CD8-positive, alpha-beta memory T cell (primary cell): Measurements from ENCODE around the gene TTLL13. TPM values are rescaled to one million over a fixed set of nuclear protein-coding genes. Genes with fewer than 3 reads are reported as not detected.

Source experiments
- CTCF ChIA-PET: fragments of 350-600 bp; sonication (Branson Sonifier 250); formaldehyde crosslinking; loops from one replicate; lab custom pipeline; 2021; ENCODE audit warnings: antibody characterized with exemption; lab: Charles Lee
- POLR2A ChIA-PET: fragments of 350-600 bp; sonication (Branson Sonifier 250); formaldehyde crosslinking; loops from one replicate; lab custom pipeline; 2021; ENCODE audit warnings: antibody characterized with exemption; lab: Charles Lee
- DNase-seq, 5 donors: peaks; one replicate each; pipeline versions ENCODE4 v3.0.0 to v3.0.0-alpha.2; 2020 to 2022; ENCODE audit warnings: mixed read lengths in 1 of 5
- H3K27ac ChIP-seq: one replicate; pipeline ENCODE4 v1.7.0; 2013; ENCODE audit warnings: low read depth, mild to moderate bottlenecking, low read length, moderate library complexity
- H3K27me3 ChIP-seq: 2 replicates; pipeline ENCODE4 v1.7.0; 2013; ENCODE audit warnings: low read length, mild to moderate bottlenecking; ENCODE audit not compliant: insufficient read depth, poor library complexity, severe bottlenecking
- H3K36me3 ChIP-seq: 2 replicates; pipeline ENCODE4 v1.7.0; 2013; ENCODE audit warnings: mild to moderate bottlenecking, low read length, moderate library complexity; ENCODE audit not compliant: insufficient read depth
- H3K4me1 ChIP-seq: 2 replicates; pipeline ENCODE4 v1.7.0; 2013; ENCODE audit warnings: mild to moderate bottlenecking, low read length, moderate library complexity; ENCODE audit not compliant: insufficient read depth
- H3K4me3 ChIP-seq: 2 replicates; pipeline ENCODE4 v1.7.0; 2013; ENCODE audit warnings: mild to moderate bottlenecking, low read length
- H3K9me3 ChIP-seq: 2 replicates; pipeline ENCODE4 v1.7.0; 2013; ENCODE audit warnings: mild to moderate bottlenecking, low read length
- H3K27ac Mint-ChIP-seq, 8 donors: one replicate each; pipeline ENCODE4 v1.8.0; 2020 to 2021; ENCODE audit warnings: mixed read lengths in 8 of 8, mild to moderate bottlenecking in 6 of 8, inconsistent platforms in 3 of 8, moderate library complexity in 3 of 8
- H3K27me3 Mint-ChIP-seq, 2 donors: one replicate each; pipeline ENCODE4 v1.8.0; 2020 to 2021; ENCODE audit warnings: mixed read lengths in 2 of 2, mild to moderate bottlenecking in 1 of 2, moderate library complexity in 1 of 2
- H3K36me3 Mint-ChIP-seq, 3 donors: one replicate each; pipeline ENCODE4 v1.8.0; 2020 to 2021; ENCODE audit warnings: mixed read lengths in 3 of 3, inconsistent platforms in 1 of 3, mild to moderate bottlenecking in 1 of 3
- H3K4me1 Mint-ChIP-seq, 3 donors: one replicate each; pipeline ENCODE4 v1.8.0; 2020 to 2021; ENCODE audit warnings: mixed read lengths in 3 of 3, inconsistent platforms in 1 of 3, mild to moderate bottlenecking in 1 of 3
- H3K4me3 Mint-ChIP-seq, 7 donors: one replicate each; pipeline ENCODE4 v1.8.0; 2020 to 2021; ENCODE audit warnings: mixed read lengths in 7 of 7, mild to moderate bottlenecking in 6 of 7, moderate library complexity in 4 of 7, inconsistent platforms in 2 of 7
- H3K9me3 Mint-ChIP-seq, 5 donors: one replicate each; pipeline ENCODE4 v1.8.0; 2020 to 2022; ENCODE audit warnings: mixed read lengths in 5 of 5, mild to moderate bottlenecking in 3 of 5, moderate library complexity in 2 of 5, inconsistent platforms in 1 of 5
- polyA plus RNA-seq: library from polyadenylated mRNA; unstranded; fragments of 300-500 nt; fragmentation: Illumina TruSeq; gene quantifications from one replicate; pipeline ENCODE4 v1.2.3, GENCODE V29; 2021
- total RNA-seq, 2 experiments: library from RNA; stranded (reverse); gene quantifications; one replicate each; pipeline ENCODE4 v1.2.3, GENCODE V29; 2021

The TTLL13 gene
- total and polyA plus RNA-seq, 3 experiments from 2014 or later, result 0.17 to 0.80 TPM; not detected in 1

DNA sequence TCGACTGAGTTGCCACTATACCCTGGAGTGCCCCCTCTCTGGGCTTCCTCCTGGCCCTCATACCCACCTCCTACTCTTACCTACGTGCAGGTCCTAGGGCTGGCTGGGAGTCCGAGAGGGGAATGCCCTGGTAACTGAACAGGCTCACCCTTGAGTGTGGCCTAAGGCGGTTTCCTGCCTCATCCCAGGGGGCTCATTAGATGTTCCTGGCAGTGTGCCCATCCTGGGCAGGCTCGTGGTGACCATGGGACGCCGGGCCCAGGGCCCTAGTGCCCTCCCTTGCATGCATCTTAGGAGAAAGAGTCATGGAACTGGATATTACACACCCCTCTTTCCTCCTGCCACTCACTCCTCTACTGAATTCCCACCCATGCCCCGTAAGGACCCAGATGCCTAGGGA lies 45.4 kb upstream of the TTLL13 start:
- Histone ChIP-seq H3K4me3 (no peak overlapping the region), H3K27ac (no peak overlapping the region), H3K27me3 (no peaks in the 10 kb centered on the region), H3K4me1 (peaks cover 24% of the 10 kb centered on the region), H3K36me3 (no peaks in the 10 kb centered on the region), H3K9me3 (no peaks in the 10 kb centered on the region)
- Mint-ChIP-seq H3K9me3 (no peaks in the 10 kb centered on the region), H3K27me3 (no peaks in the 10 kb centered on the region), H3K4me3 (peak overlapping the region in 3 of 7 donors; percentile 11 to 84 (median 24)), H3K36me3 (peaks cover 0 to 10% (median 0%) of the 10 kb centered on the region in 3 donors), H3K27ac (no peak overlapping the region), H3K4me1 (peaks cover 15 to 28% (median 18%) of the 10 kb centered on the region in 3 donors)
- POLR2A ChIA-PET, result no interaction called here
- CTCF ChIA-PET, result interaction anchor here (1.0 to 2.4 kb wide), 2 partner anchors 17 to 27 kb away, joined by 3 to 8 read pairs; no protein-coding TSS in a partner anchor
- no peak for DNase-seq

DNA sequence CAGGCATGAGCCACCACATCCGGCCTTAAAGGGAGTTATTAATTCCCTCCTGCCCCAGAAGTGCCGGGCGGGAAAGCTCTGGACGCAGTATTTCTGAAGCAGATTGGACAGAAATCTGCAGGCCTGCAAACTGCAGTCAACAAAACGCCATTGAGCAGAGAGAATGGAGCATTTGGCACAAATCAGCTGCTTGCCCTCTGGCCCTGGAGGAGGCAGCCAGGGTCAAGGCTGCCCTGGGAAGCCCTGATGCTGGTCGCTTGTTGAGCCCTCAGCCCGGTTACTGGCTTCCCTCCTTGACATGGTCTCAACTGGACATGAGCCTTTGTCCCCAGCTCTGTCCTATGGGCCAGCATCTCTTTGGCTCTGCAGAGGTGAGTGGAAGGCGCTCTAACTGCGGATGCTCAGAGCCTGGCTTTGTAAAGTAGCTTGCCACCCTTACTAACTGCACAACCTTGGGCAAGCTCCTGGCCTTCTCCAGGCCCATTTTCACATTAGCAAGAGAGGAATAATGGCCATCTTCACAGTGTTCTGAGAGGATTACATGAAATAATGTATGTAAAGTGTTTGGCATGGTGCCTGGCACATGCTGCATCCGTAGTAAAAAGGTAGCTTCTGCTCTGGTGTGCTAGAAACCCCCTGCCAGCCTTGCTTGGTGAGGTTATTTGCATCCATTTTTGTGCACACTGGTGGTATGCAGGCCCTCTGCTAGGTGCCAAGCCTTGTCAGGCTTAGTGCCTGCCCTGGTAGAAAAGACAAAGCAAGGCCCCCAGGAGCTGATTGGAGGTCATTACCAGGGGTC lies 44.1 kb upstream of the TTLL13 start:
- no peak for DNase-seq
- no peaks in the 10 kb centered on the region for H3K9me3 ChIP-seq
- Mint-ChIP-seq H3K27ac (peak overlapping the region in 2 of 8 donors; percentile 12 to 38), H3K9me3 (no peaks in the 10 kb centered on the region), H3K4me1 (peaks cover 23 to 37% (median 27%) of the 10 kb centered on the region in 3 donors), H3K4me3 (peak overlapping the region in 1 of 7 donors; percentile 20), H3K36me3 (peaks cover 0 to 17% (median 0%) of the 10 kb centered on the region in 3 donors), H3K27me3 (no peaks in the 10 kb centered on the region)
- POLR2A ChIA-PET, result interaction anchor here (0.6 kb wide), 1 partner anchor 24 kb away, joined by 3 read pairs; no protein-coding TSS in a partner anchor
- CTCF ChIA-PET, result interaction anchor here (2.4 kb wide), 1 partner anchor 26 kb away, joined by 8 read pairs; no protein-coding TSS in a partner anchor
- H3K27me3 ChIP-seq, result no peaks in the 10 kb centered on the region
- H3K4me3 ChIP-seq, result no peak overlapping the region
- H3K36me3 ChIP-seq, result no peaks in the 10 kb centered on the region
- H3K27ac ChIP-seq, result no peak overlapping the region
- peaks cover 29% of the 10 kb centered on the region for H3K4me1 ChIP-seq

DNA sequence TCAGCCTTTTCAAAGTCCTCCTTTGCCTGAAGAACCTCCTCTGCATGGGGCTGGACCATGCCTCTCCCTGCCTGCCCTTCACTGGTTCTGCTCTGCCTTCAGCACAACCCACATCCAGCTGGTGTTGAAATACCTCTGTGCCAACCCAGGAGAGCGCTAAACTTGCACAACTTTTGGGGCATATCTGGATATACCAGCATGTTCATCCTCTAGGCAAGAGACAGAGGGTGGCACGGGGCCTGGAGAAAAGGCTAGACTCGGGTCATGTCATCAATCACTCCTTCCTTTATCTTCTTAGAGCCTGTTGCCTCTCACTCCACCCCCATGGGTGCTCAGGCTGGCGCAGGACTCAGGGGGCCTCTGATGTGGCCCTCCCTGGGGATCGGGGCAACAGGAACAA lies 43.5 kb upstream of the TTLL13 start:
- DNase-seq, result no peak
- H3K4me3 ChIP-seq, result no peak overlapping the region
- Mint-ChIP-seq H3K4me1 (peaks cover 24 to 38% (median 28%) of the 10 kb centered on the region in 3 donors), H3K4me3 (no peak overlapping the region), H3K27ac (no peak overlapping the region), H3K36me3 (peaks cover 0 to 22% (median 0%) of the 10 kb centered on the region in 3 donors), H3K9me3 (no peaks in the 10 kb centered on the region), H3K27me3 (no peaks in the 10 kb centered on the region)
- CTCF ChIA-PET, result no interaction called here
- no peaks in the 10 kb centered on the region for H3K36me3 ChIP-seq
- POLR2A ChIA-PET, result no interaction called here
- no peaks in the 10 kb centered on the region for H3K27me3 ChIP-seq
- peaks cover 23% of the 10 kb centered on the region for H3K4me1 ChIP-seq
- H3K9me3 ChIP-seq, result no peaks in the 10 kb centered on the region
- H3K27ac ChIP-seq, result no peak overlapping the region

DNA sequence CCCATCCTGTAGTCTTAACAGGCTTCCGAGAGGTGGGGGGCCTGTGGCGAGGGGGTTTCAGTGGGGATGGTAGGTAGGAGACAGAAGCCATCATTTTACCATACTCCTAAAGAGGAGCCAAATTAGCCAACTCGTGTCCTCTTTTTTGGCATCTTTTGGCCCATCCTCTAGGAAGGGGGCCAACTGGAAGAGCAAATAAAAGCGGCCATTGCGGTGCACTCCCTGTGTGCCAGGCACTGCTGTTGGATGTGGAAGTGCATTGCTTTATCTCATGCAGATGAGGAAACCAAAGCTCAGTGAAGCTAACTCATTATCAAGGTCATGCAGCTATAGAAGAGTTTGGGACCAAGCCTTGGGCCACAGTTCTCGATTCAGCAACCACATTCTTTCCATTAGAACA lies 42.1 kb upstream of the TTLL13 start:
- POLR2A ChIA-PET, result no interaction called here
- Histone ChIP-seq H3K27ac (no peak overlapping the region), H3K9me3 (no peaks in the 10 kb centered on the region), H3K36me3 (no peaks in the 10 kb centered on the region), H3K27me3 (no peaks in the 10 kb centered on the region), H3K4me3 (no peak overlapping the region), H3K4me1 (peaks cover 23% of the 10 kb centered on the region)
- no peak for DNase-seq
- H3K4me1 Mint-ChIP-seq, result peaks cover 25 to 37% (median 29%) of the 10 kb centered on the region in 3 donors
- H3K27ac Mint-ChIP-seq, result peak overlapping the region in 1 of 8 donors; percentile 22
- CTCF ChIA-PET, result no interaction called here
- H3K9me3 Mint-ChIP-seq, result no peaks in the 10 kb centered on the region
- peaks cover 0 to 22% (median 0%) of the 10 kb centered on the region in 3 donors for H3K36me3 Mint-ChIP-seq
- H3K27me3 Mint-ChIP-seq, result no peaks in the 10 kb centered on the region
- H3K4me3 Mint-ChIP-seq, result no peak overlapping the region

DNA sequence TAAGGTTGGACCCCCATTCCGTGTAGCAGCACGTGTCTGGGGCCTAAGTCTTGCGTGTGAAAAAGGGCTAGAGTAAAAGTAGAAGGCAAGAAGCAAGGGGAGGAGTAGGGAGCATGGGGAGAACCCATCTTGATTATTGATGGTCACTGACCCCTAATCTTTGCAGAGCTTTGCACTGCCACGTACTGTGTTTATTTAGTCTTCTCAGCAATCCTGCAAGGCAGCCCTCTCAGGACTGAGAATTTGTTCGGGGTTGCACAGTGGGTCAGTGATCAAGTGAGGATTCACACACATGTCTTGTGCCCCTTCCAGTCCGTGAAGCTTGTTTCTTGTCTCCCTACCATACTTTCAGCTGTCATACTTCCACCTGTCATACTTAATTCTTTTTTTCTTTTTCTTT lies 41.0 kb upstream of the TTLL13 start:
- Mint-ChIP-seq H3K4me3 (no peak overlapping the region), H3K27me3 (no peaks in the 10 kb centered on the region), H3K9me3 (no peaks in the 10 kb centered on the region), H3K27ac (no peak overlapping the region), H3K36me3 (peaks cover 0 to 20% (median 0%) of the 10 kb centered on the region in 3 donors), H3K4me1 (peaks cover 15 to 28% (median 18%) of the 10 kb centered on the region in 3 donors)
- H3K9me3 ChIP-seq, result no peaks in the 10 kb centered on the region
- DNase-seq, result no peak
- H3K36me3 ChIP-seq, result no peaks in the 10 kb centered on the region
- H3K4me1 ChIP-seq, result peaks cover 12% of the 10 kb centered on the region
- no peak overlapping the region for H3K4me3 ChIP-seq
- no peak overlapping the region for H3K27ac ChIP-seq
- POLR2A ChIA-PET, result no interaction called here
- CTCF ChIA-PET, result no interaction called here
- no peaks in the 10 kb centered on the region for H3K27me3 ChIP-seq

DNA sequence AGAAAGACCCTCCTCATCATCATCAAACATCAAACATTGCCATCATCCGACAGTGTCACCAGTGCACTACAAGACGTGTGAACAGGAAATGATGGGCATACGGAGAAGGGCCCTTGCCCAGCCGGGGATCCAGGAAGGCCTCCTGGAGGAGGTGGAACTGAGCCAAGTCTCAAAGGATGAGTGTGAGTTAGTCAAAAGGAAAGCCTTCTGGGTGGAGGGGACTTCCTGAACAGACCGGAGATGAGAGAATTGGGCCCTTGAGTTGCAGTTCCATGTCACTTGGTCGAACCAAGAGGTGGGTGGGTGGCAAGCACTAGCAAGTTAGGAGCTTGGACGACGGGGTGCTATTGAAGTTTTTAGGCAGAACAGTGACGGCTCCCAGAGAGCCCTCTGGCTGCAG lies 39.8 kb upstream of the TTLL13 start:
- Histone ChIP-seq H3K27me3 (no peaks in the 10 kb centered on the region), H3K4me3 (no peak overlapping the region), H3K36me3 (no peaks in the 10 kb centered on the region), H3K4me1 (peaks cover 10% of the 10 kb centered on the region), H3K9me3 (no peaks in the 10 kb centered on the region), H3K27ac (no peak overlapping the region)
- POLR2A ChIA-PET, result no interaction called here
- Mint-ChIP-seq H3K27me3 (no peaks in the 10 kb centered on the region), H3K4me1 (peaks cover 15 to 29% (median 19%) of the 10 kb centered on the region in 3 donors), H3K36me3 (peaks cover 0 to 20% (median 0%) of the 10 kb centered on the region in 3 donors), H3K9me3 (no peaks in the 10 kb centered on the region), H3K4me3 (peak overlapping the region in 1 of 7 donors; percentile 29), H3K27ac (peak overlapping the region in 3 of 8 donors; percentile 63 to 80 (median 75))
- no peak for DNase-seq
- CTCF ChIA-PET, result no interaction called here

DNA sequence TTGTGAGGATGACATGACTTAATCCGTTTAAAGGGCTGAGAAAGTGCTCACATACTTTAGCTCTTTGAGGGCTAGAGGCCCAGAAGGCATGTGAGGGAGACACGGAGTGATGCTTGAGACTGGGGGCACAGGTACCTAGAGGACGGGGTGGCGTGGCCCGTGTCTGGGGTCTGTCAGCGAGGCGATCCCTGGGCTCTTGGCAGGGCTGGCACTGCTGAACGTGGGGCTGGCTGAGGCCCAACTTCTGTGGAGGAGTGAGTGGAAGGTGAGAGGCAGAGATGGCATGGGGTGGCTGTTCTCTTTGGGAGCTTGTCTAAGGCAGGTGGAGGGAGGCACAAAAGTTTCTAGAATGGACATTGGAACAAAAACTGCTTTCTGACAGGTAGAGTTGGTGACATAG lies 38.8 kb upstream of the TTLL13 start:
- Histone ChIP-seq H3K36me3 (no peaks in the 10 kb centered on the region), H3K4me3 (no peak overlapping the region), H3K4me1 (peaks cover 10% of the 10 kb centered on the region), H3K27me3 (no peaks in the 10 kb centered on the region), H3K27ac (no peak overlapping the region), H3K9me3 (no peaks in the 10 kb centered on the region)
- H3K4me3 Mint-ChIP-seq, result no peak overlapping the region
- H3K27ac Mint-ChIP-seq, result peak overlapping the region in 3 of 8 donors; percentile 8 to 75 (median 54)
- ChIA-PET POLR2A (no interaction called here), CTCF (no interaction called here)
- peaks cover 19 to 32% (median 22%) of the 10 kb centered on the region in 3 donors for H3K4me1 Mint-ChIP-seq
- H3K9me3 Mint-ChIP-seq, result no peaks in the 10 kb centered on the region
- no peak for DNase-seq
- no peaks in the 10 kb centered on the region for H3K27me3 Mint-ChIP-seq
- peaks cover 0 to 20% (median 2%) of the 10 kb centered on the region in 3 donors for H3K36me3 Mint-ChIP-seq

DNA sequence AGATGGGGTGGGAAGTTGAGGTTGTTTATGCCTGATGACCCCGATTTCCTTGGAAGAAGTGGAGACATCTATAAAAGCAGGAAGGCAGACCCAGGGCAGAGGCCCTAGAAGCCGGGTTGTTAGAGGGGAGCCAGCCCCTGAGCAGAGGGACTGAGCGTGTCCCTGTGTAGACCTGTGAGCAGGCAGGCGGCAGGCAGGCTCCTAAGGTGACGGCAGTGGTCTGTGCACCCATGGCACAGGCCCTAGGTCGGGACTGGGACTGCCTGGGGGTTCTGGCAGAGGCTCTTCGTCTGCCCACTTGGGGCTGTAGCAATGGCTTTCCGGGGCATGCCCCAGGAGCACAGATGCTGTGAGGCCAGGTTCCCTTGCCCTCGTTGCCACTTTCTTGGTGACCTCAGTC lies 38.3 kb upstream of the TTLL13 start:
- POLR2A ChIA-PET, result no interaction called here

More for the DNA sequence above, 38.3 kb upstream of the TTLL13 start:
- Mint-ChIP-seq H3K4me3 (no peak overlapping the region), H3K4me1 (peaks cover 19 to 32% (median 23%) of the 10 kb centered on the region in 3 donors), H3K27me3 (no peaks in the 10 kb centered on the region), H3K36me3 (peaks cover 0 to 19% (median 2%) of the 10 kb centered on the region in 3 donors), H3K27ac (peak overlapping the region in 2 of 8 donors; percentile 8 to 75), H3K9me3 (no peaks in the 10 kb centered on the region)
- no peaks in the 10 kb centered on the region for H3K36me3 ChIP-seq
- H3K27me3 ChIP-seq, result no peaks in the 10 kb centered on the region
- DNase-seq, result no peak
- no peak overlapping the region for H3K27ac ChIP-seq
- CTCF ChIA-PET, result no interaction called here
- H3K4me1 ChIP-seq, result peaks cover 10% of the 10 kb centered on the region
- no peaks in the 10 kb centered on the region for H3K9me3 ChIP-seq
- H3K4me3 ChIP-seq, result no peak overlapping the region
